GM18868 (cell line): ENCODE measurements around the gene CD70.
A peak's percentile ranks its signal among the peaks of the same experiment; 100 is the strongest.
"Not testable (repeated sequence)": the region's sequence is repeated elsewhere in the genome, so short reads cannot be mapped to it uniquely, and the experiment has no call there.

ENCODE experiments used
- ATAC-seq: cut with Tn5 transposase; IDR thresholded peaks from one replicate; pipeline ENCODE4 v1.9.1; 2021; ENCODE audit warnings: mild to moderate bottlenecking, moderate library complexity; ENCODE audit not compliant: unreplicated experiment

Gene CD70

DNA sequence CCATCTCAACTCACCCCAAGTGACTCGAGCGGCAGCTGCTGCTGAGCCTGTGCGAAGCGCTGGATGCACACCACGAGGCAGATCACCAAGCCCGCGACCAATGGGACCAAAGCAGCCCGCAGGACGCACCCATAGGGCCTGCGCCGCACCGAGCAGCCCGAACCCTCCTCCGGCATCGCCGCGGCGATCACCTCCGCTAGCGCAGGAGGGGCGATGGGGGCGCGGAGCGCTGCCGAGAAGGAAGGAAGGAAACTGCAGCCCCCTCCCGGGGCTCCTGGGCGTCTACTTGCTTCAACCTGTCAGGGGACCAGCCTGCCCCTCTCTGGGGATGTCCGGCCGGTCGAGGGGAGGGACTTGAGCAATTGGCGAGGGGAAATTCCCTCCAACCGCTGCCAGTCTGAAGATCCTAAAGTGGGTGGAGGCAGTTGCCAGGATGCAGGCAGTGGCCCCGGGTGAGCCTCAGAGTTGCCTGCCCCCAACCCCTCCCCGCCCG lies at the start of gene CD70:
Gene CD70 (minus strand): TSS at position 324 of the 493 bp plus-strand sequence. CDS start 148 bp downstream, at position 176.
- peak; percentile 47 for ATAC-seq

GRCh38 chr19:6640333-6640732 lies 49.4 kb upstream of the CD70 start:
- not testable (repeated sequence) for ATAC-seq

GRCh38 chr19:6639439-6639838 lies 48.5 kb upstream of the CD70 start:
- no peak for ATAC-seq

GRCh38 chr19:6633456-6633813 lies 42.5 kb upstream of the CD70 start:
- not testable (repeated sequence) for ATAC-seq

GRCh38 chr19:6632747-6633455 lies 42.0 kb upstream of the CD70 start:
- not testable (repeated sequence) for ATAC-seq

- ATAC-seq, result no peak
These were observed 41.2 kb upstream of the CD70 start for GRCh38 chr19:6632002-6632621.

DNA sequence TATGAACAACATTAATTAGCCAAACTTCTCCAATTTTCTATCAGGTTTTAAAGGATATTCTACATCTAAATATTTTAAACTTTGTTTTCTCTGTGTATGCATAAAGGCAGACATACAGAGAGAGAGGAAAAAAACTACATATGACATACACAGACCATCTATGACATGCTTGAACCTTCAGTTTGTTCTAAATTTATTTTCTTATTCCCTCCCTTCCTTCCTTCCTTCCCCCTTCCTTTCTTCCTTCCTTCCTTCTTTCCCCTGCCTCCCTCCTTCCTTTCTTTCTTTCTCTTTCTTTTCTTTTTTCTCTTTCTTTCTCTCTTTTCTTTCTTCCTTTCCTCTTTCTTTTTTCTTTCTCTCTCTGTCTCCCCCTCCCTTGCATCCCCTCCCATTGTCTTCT lies 35.8 kb upstream of the CD70 start:
- no peak for ATAC-seq

DNA sequence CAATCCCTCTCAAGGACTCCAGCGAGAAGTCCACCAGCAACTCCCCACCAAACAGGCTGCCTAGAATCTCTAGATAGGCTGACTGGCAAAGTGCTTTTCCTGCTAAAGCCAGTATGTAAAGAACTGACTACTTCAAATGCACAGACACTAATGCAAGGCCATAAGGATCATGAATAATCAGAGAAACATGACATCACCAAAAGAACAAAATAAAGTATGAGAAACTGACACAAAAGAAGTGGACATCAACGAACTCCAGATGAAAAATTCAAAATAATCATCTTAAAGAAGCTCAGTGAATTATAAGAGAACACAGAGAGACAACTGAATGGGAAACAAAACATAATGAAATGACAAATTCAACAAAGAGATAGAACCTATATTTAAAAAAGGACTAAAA lies 26.4 kb upstream of the CD70 start:
- no peak for ATAC-seq

DNA sequence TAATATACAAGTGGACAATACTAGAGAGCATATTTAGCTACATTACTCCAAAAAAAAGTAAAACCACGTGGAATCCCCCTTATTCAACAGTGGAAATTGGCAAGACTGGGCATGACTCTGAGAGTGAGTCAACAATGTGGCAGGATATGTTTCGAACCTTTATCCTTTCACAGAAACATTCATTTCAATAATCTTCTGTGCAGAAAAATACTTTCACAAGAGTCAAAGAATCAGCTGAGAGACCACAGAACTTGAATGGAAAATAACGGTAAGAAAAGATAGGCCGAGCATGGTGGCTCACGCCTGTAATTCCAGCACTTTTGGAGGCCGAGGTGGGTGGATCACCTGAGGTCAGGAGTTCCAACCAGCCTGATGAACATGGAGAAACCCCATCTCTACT lies 25.1 kb upstream of the CD70 start:
- no peak for ATAC-seq

GRCh38 chr19:6613711-6614110 lies 22.8 kb upstream of the CD70 start:
- no peak for ATAC-seq

- no peak for ATAC-seq
These were observed 20.2 kb upstream of the CD70 start for GRCh38 chr19:6610934-6611852.

GRCh38 chr19:6608940-6609339 lies 18.0 kb upstream of the CD70 start:
- ATAC-seq, result no peak

GRCh38 chr19:6608146-6608545 lies 17.2 kb upstream of the CD70 start:
- ATAC-seq, result not testable (repeated sequence)

DNA sequence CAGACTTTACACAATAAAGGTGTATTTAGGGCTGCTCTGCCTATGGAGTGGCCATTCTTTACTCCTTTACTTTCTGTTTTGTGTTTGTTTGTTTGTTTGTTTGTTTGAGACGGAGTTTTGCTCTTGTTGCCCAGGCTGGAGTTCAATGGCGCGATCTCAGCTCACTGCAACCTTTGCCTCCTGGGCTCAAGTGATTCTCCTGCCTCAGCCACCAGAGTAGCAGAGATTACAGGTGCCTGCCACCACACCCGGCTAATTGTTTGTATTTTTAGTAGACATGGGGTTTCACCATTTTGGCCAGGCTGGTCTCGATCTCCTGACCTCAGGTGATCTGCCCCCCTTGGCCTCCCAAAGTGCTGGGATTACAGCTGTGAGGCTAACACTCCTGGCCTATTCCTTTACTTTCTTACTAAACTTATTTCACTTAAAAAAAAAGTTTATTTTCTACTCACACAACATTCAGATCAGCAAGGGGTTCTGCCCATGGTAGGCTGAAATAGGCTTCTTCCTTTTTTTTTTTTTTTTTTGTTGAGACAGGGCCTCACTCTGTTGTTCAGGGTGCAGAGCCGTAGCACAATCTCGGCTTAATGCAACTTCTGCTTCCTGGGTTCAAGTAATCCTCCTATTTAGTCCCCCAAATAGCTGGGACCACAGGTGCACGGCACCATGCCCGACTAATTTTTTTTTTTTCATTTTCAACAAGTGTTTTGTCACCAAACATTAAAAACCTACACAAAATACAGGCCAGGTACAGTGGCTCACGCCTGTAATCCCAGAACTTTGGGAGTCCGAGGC lies 15.5 kb upstream of the CD70 start:
- ATAC-seq, result not testable (repeated sequence)

DNA sequence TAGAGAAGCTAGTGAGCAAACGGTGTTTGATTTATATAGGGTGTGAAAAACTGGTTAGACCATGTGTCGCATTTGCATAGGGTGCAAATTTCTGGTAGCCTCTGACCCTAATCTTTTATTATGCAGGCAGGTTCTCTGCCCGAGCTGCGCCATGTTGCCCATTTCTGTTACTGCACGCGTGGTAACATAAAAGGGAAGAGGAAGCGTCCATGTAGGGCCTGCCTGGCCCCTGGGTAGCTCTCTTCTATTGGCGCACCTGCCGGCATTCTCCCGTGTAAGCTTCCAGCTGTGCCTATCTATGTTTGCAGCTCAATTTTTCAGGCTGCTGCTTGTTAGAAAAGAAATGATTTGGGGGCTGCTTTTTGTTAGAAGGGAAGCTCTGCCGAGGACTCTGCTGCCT lies 14.0 kb upstream of the CD70 start:
- ATAC-seq, result no peak

GRCh38 chr19:6602729-6603114 lies 11.8 kb upstream of the CD70 start:
- no peak for ATAC-seq

GRCh38 chr19:6601537-6602052 lies 10.6 kb upstream of the CD70 start:
- ATAC-seq, result not testable (repeated sequence)

DNA sequence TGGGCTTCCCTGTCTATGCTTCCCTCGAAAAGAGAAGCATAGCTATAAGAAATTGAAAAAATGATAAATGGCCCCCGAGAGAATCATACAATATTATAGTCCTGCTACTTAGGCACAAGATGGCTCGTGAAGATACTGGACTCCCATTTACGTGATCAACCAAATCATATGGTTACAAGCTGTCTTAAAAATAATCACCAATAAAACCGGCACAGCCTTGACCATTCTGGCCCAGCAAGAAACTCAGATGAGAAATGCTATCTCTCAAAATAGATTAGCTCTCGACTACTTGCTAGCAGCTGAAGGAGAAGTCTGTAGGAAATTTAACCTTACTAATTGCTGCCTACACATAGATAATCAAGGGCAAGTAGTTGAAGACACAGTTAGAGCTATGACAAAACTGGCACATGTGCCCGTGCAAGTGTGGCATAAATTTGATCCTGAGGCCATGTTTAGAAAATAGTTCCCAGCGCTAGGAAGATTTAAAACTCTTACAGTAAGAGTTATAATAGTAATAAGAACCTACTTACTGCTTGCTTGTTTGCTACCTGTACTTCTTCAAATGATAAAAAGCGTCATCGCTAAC lies 10.1 kb upstream of the CD70 start:
- not testable (repeated sequence) for ATAC-seq

GRCh38 chr19:6599866-6600454 lies 9.0 kb upstream of the CD70 start:
- no peak for ATAC-seq
